ENCODE data around the gene PDILT. TPM values are rescaled to one million over a fixed set of nuclear protein-coding genes. Genes with fewer than 3 reads are reported as not detected.

PDILT gene
- total RNA-seq, 1 experiment from 2014 or later: not detected

- CTCF ChIA-PET: interaction anchor here (1.3 to 3.0 kb wide), 3 partner anchors 8 to 487 kb away, joined by 4 to 15 read pairs (median 8); no protein-coding TSS in a partner anchor
- DNase-seq (ENCODE audit: low spot score) (no peak), ATAC-seq (no peak)
- Mint-ChIP-seq H3K4me3 (no peak overlapping the region), H3K4me1 (peaks cover 6% of the 10 kb centered on the region), H3K36me3 (no peaks in the 10 kb centered on the region), H3K27me3 (ENCODE audit: low read depth) (no peaks in the 10 kb centered on the region), H3K27ac (no peak overlapping the region), H3K9me3 (no peaks in the 10 kb centered on the region)
- POLR2A ChIA-PET: no interaction called here
- TF ChIP-seq TP53 (CRISPR knock-in tag; IDR thresholded peaks at IDR 0.05): no peak
- TF ChIP-seq MXD4 (CRISPR knock-in tag; IDR thresholded peaks at IDR 0.05; ENCODE audit: borderline replicate concordance): no peak
- TF ChIP-seq, protein P1, sequence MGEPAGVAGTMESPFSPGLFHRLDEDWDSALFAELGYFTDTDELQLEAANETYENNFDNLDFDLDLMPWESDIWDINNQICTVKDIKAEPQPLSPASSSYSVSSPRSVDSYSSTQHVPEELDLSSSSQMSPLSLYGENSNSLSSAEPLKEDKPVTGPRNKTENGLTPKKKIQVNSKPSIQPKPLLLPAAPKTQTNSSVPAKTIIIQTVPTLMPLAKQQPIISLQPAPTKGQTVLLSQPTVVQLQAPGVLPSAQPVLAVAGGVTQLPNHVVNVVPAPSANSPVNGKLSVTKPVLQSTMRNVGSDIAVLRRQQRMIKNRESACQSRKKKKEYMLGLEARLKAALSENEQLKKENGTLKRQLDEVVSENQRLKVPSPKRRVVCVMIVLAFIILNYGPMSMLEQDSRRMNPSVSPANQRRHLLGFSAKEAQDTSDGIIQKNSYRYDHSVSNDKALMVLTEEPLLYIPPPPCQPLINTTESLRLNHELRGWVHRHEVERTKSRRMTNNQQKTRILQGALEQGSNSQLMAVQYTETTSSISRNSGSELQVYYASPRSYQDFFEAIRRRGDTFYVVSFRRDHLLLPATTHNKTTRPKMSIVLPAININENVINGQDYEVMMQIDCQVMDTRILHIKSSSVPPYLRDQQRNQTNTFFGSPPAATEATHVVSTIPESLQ (CRISPR knock-in tag; IDR thresholded peaks at IDR 0.05): no peak
- no peak for TF ChIP-seq IRF1 (CRISPR knock-in tag; IDR thresholded peaks at IDR 0.05)
- TF ChIP-seq, protein P2, sequence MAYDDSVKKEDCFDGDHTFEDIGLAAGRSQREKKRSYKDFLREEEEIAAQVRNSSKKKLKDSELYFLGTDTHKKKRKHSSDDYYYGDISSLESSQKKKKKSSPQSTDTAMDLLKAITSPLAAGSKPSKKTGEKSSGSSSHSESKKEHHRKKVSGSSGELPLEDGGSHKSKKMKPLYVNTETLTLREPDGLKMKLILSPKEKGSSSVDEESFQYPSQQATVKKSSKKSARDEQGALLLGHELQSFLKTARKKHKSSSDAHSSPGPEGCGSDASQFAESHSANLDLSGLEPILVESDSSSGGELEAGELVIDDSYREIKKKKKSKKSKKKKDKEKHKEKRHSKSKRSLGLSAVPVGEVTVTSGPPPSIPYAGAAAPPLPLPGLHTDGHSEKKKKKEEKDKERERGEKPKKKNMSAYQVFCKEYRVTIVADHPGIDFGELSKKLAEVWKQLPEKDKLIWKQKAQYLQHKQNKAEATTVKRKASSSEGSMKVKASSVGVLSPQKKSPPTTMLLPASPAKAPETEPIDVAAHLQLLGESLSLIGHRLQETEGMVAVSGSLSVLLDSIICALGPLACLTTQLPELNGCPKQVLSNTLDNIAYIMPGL (CRISPR knock-in tag; IDR thresholded peaks at IDR 0.05): no peak
- TF ChIP-seq, protein P3, sequence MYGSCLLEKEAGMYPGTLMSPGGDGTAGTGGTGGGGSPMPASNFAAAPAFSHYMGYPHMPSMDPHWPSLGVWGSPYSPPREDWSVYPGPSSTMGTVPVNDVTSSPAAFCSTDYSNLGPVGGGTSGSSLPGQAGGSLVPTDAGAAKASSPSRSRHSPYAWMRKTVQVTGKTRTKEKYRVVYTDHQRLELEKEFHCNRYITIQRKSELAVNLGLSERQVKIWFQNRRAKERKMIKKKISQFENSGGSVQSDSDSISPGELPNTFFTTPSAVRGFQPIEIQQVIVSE (CRISPR knock-in tag; IDR thresholded peaks at IDR 0.05; ENCODE audit: borderline replicate concordance): no peak
- no peak for TF ChIP-seq HMGA2 (CRISPR knock-in tag; IDR thresholded peaks at IDR 0.05)
- no peak for TF ChIP-seq E2F4 (CRISPR knock-in tag; IDR thresholded peaks at IDR 0.05; ENCODE audit: borderline replicate concordance, low read depth)
- TF ChIP-seq ZNF121 (CRISPR knock-in tag; IDR thresholded peaks at IDR 0.05): no peak
- no peak for TF ChIP-seq OVOL2 (CRISPR knock-in tag; IDR thresholded peaks at IDR 0.05; ENCODE audit: borderline replicate concordance)
- no peak for TF ChIP-seq NR1H2 (CRISPR knock-in tag; IDR thresholded peaks at IDR 0.05)
Measured at GRCh38 chr16:20393801-20394577, 10.5 kb downstream of the PDILT start.

GRCh38 chr16:20391045-20391444 lies 13.5 kb downstream of the PDILT start:
- peaks cover 12% of the 10 kb centered on the region for H3K4me1 Mint-ChIP-seq
- POLR2A ChIA-PET: no interaction called here

More at GRCh38 chr16:20391045-20391444, 13.5 kb downstream of the PDILT start:
- Mint-ChIP-seq H3K9me3 (no peaks in the 10 kb centered on the region), H3K27me3 (ENCODE audit: low read depth) (no peaks in the 10 kb centered on the region), H3K4me3 (no peak overlapping the region), H3K36me3 (no peaks in the 10 kb centered on the region), H3K27ac (no peak overlapping the region)
- DNase-seq (ENCODE audit: low spot score) (no peak), ATAC-seq (no peak)
- CTCF ChIA-PET: no interaction called here
- TF ChIP-seq ESRRA (CRISPR knock-in tag; IDR thresholded peaks at IDR 0.05; ENCODE audit: borderline replicate concordance): no peak
- no peak for TF ChIP-seq ZNF423 (CRISPR knock-in tag; IDR thresholded peaks at IDR 0.05)
- TF ChIP-seq FOXK1 (CRISPR knock-in tag; IDR thresholded peaks at IDR 0.05): no peak
- TF ChIP-seq CREB1 (CRISPR knock-in tag; IDR thresholded peaks at IDR 0.05): no peak
- no peak for TF ChIP-seq ZNF281 (CRISPR knock-in tag; IDR thresholded peaks at IDR 0.05)
- TF ChIP-seq ZNF671 (CRISPR knock-in tag; IDR thresholded peaks at IDR 0.05): no peak
